GM12865 (cell line): Measurements from ENCODE around the gene GAB3.

Experiments used
- DNase-seq: peaks from one replicate; pipeline ENCODE4 v3.0.0; 2010; ENCODE audit warnings: low read depth
- H3K4me3 ChIP-seq: 2 replicates; pipeline ENCODE4 v1.5.1; 2011; ENCODE audit warnings: mild to moderate bottlenecking, low read depth, low read length, control low read depth
- CTCF ChIP-seq: IDR thresholded peaks from 2 replicates; pipeline ENCODE4 v1.5.1; 2011; ENCODE audit warnings: low read length, control low read depth, low read depth, inconsistent platforms; ENCODE audit not compliant: insufficient read depth; ENCODE audit errors: missing control alignments

The GAB3 gene

GRCh38 chrX:154658957-154659356 is 91.9 kb downstream of the GAB3 start:
- no peak for TF ChIP-seq CTCF
- DNase-seq, result no peak
- no peak overlapping the region for H3K4me3 ChIP-seq

GRCh38 chrX:154658187-154658586 is 92.7 kb downstream of the GAB3 start:
- no peak overlapping the region for H3K4me3 ChIP-seq
- no peak for TF ChIP-seq CTCF
- DNase-seq, result no peak

- no peak for TF ChIP-seq CTCF
Observed at GRCh38 chrX:154657226-154657805, 93.6 kb downstream of the GAB3 start.

GRCh38 chrX:154655786-154656185 is 95.1 kb downstream of the GAB3 start:
- DNase-seq, result no peak
- no peak overlapping the region for H3K4me3 ChIP-seq
- no peak for TF ChIP-seq CTCF

More at GRCh38 chrX:154657226-154657805, 93.6 kb downstream of the GAB3 start:
- no peak for DNase-seq
- H3K4me3 ChIP-seq, result no peak overlapping the region

GRCh38 chrX:154655346-154655745 is 95.5 kb downstream of the GAB3 start:
- no peak for TF ChIP-seq CTCF
- no peak for DNase-seq
- no peak overlapping the region for H3K4me3 ChIP-seq

GRCh38 chrX:154654925-154655324 is 96.0 kb downstream of the GAB3 start:
- DNase-seq, result no peak

More at GRCh38 chrX:154654925-154655324, 96.0 kb downstream of the GAB3 start:
- H3K4me3 ChIP-seq, result no peak overlapping the region
- no peak for TF ChIP-seq CTCF
